HEK293 (cell line): Measurements from ENCODE around the gene CAPZB.

ENCODE experiments used
- CTCF ChIA-PET: fragments of 350-600 bp; formaldehyde crosslinking; extraction: SDS; loops from one replicate; lab custom pipeline; 2021; ENCODE audit warnings: antibody characterized with exemption; lab: Yijun Ruan, JAX
- POLR2A ChIA-PET: fragments of 300-600 bp; formaldehyde crosslinking; extraction: SDS; loops from one replicate; lab custom pipeline; 2020; ENCODE audit warnings: antibody characterized with exemption, inconsistent platforms; lab: Yijun Ruan, JAX
- H3K27ac ChIP-seq: fragments of 200-500 bp; sonication (Bioruptor generic); 2 replicates; pipeline ENCODE4 v1.5.1; 2014; ENCODE audit warnings: low read depth, low read length, control low read depth, inconsistent platforms; ENCODE audit errors: extremely low read depth
- H3K36me3 ChIP-seq, 2 experiments: fragments of 200-500 bp in 1 of 2; sonication (Bioruptor generic) in 1 of 2; 1 replicate in 1 of 2; 2 replicates in 1 of 2; pipeline ENCODE4 v1.5.1; 2014 to 2017; ENCODE audit warnings: inconsistent platforms in 2 of 2, low read length in 2 of 2; ENCODE audit not compliant: control insufficient read depth in 2 of 2, insufficient read depth in 1 of 2
- H3K4me1 ChIP-seq: fragments of 200-500 bp; sonication (Bioruptor generic); 2 replicates; pipeline ENCODE4 v1.5.1; 2014; ENCODE audit warnings: mild to moderate bottlenecking, low read length, inconsistent platforms; ENCODE audit not compliant: control insufficient read depth, insufficient read depth
- H3K4me3 ChIP-seq: 2 replicates; pipeline ENCODE4 v1.5.1; 2011; ENCODE audit warnings: low read depth, mild to moderate bottlenecking, control low read depth, low read length, moderate library complexity
- H3K9me3 ChIP-seq: fragments of 200-500 bp; sonication (Bioruptor generic); 2 replicates; pipeline ENCODE4 v1.5.1; 2014; ENCODE audit warnings: low read depth, low read length, inconsistent platforms; ENCODE audit not compliant: control insufficient read depth, insufficient read depth
- GLI2 ChIP-seq: fragments of 450-650 bp; formaldehyde crosslinking; IDR thresholded peaks from 2 replicates; pipeline ENCODE4; 2017; ENCODE audit warnings: missing biosample characterization, missing genetic modification characterization, low read depth, borderline replicate concordance
- IKZF3 ChIP-seq: fragments of 450-650 bp; IDR thresholded peaks from 2 replicates; pipeline ENCODE4 v1.5.0; 2018; ENCODE audit warnings: missing biosample characterization, mild to moderate bottlenecking, missing genetic modification characterization, moderate library complexity
- KLF16 ChIP-seq: fragments of 450-650 bp; formaldehyde crosslinking; IDR thresholded peaks from 2 replicates; pipeline ENCODE4 v1.5.1; 2017; ENCODE audit warnings: missing biosample characterization, missing genetic modification characterization
- WT1 ChIP-seq: fragments of 450-650 bp; formaldehyde crosslinking; IDR thresholded peaks from 2 replicates; pipeline ENCODE4 v1.5.1; 2016; ENCODE audit warnings: missing biosample characterization, missing genetic modification characterization
- ZBTB26 ChIP-seq: fragments of 450-650 bp; formaldehyde crosslinking; optimal IDR thresholded peaks from 2 replicates; pipeline ENCODE3; 2016; ENCODE audit warnings: missing biosample characterization, mild to moderate bottlenecking, missing genetic modification characterization
- ZNF324 ChIP-seq: fragments of 450-650 bp; formaldehyde crosslinking; IDR thresholded peaks from 2 replicates; pipeline ENCODE4 v1.5.1; 2016; ENCODE audit warnings: missing biosample characterization, missing genetic modification characterization
- ZNF416 ChIP-seq: fragments of 450-650 bp; formaldehyde crosslinking; IDR thresholded peaks from 2 replicates; pipeline ENCODE4 v1.5.1; 2016; ENCODE audit warnings: missing biosample characterization, missing genetic modification characterization
- ZNF600 ChIP-seq: fragments of 450-650 bp; formaldehyde crosslinking; IDR thresholded peaks from 2 replicates; pipeline ENCODE4 v1.5.1; 2016; ENCODE audit warnings: missing biosample characterization, missing genetic modification characterization
- ZNF624 ChIP-seq: fragments of 450-650 bp; formaldehyde crosslinking; IDR thresholded peaks from 2 replicates; pipeline ENCODE4 v1.5.1; 2017; ENCODE audit warnings: missing biosample characterization, missing genetic modification characterization
- ZNF707 ChIP-seq: fragments of 450-650 bp; formaldehyde crosslinking; IDR thresholded peaks from 2 replicates; pipeline ENCODE4 v1.5.1; 2016; ENCODE audit warnings: missing biosample characterization, missing genetic modification characterization
- ZNF776 ChIP-seq: fragments of 450-650 bp; formaldehyde crosslinking; IDR thresholded peaks from 2 replicates; pipeline ENCODE4 v1.5.0; 2017; ENCODE audit warnings: missing biosample characterization, missing genetic modification characterization, borderline replicate concordance
- ZNF792 ChIP-seq: fragments of 450-650 bp; formaldehyde crosslinking; IDR thresholded peaks from 2 replicates; pipeline ENCODE4 v1.5.1; 2016; ENCODE audit warnings: missing biosample characterization, missing genetic modification characterization
- TF ChIP-seq, protein P1 (sequence below): fragments of 450-650 bp; formaldehyde crosslinking; IDR thresholded peaks from 2 replicates; pipeline ENCODE4 v1.5.0; 2017; ENCODE audit warnings: missing biosample characterization, missing genetic modification characterization, borderline replicate concordance

The CAPZB gene

GRCh38 chr1:19363536-19364152 lies 121.7 kb downstream of the CAPZB start:
- no peaks in the 10 kb centered on the region for H3K9me3 ChIP-seq
- no peak for TF ChIP-seq KLF16 (tag by site-specific recombination)
- TF ChIP-seq, protein P1, sequence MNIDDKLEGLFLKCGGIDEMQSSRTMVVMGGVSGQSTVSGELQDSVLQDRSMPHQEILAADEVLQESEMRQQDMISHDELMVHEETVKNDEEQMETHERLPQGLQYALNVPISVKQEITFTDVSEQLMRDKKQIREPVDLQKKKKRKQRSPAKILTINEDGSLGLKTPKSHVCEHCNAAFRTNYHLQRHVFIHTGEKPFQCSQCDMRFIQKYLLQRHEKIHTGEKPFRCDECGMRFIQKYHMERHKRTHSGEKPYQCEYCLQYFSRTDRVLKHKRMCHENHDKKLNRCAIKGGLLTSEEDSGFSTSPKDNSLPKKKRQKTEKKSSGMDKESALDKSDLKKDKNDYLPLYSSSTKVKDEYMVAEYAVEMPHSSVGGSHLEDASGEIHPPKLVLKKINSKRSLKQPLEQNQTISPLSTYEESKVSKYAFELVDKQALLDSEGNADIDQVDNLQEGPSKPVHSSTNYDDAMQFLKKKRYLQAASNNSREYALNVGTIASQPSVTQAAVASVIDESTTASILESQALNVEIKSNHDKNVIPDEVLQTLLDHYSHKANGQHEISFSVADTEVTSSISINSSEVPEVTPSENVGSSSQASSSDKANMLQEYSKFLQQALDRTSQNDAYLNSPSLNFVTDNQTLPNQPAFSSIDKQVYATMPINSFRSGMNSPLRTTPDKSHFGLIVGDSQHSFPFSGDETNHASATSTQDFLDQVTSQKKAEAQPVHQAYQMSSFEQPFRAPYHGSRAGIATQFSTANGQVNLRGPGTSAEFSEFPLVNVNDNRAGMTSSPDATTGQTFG (tag by site-specific recombination) = no peak
- no peak for TF ChIP-seq ZNF707 (tag by site-specific recombination)
- TF ChIP-seq ZNF776 (tag by site-specific recombination) = no peak
- no peak for TF ChIP-seq ZNF416 (tag by site-specific recombination)
- no peak for TF ChIP-seq ZNF324 (tag by site-specific recombination)
- no peak overlapping the region for H3K27ac ChIP-seq
- no peaks in the 10 kb centered on the region for H3K4me1 ChIP-seq
- ChIA-PET POLR2A (no interaction called here), CTCF (interaction anchor here (0.5 to 1.9 kb wide), 6 partner anchors 22 to 290 kb away, joined by 3 to 6 read pairs (median 4); no protein-coding TSS in a partner anchor)
- H3K4me3 ChIP-seq = no peak overlapping the region
- peaks cover 4 to 13% of the 10 kb centered on the region in 2 experiments; a peak in 2 of 3 replicates for H3K36me3 ChIP-seq

GRCh38 chr1:19361611-19362147 lies 123.7 kb downstream of the CAPZB start:
- no peak for TF ChIP-seq ZNF624 (tag by site-specific recombination)
- no peak for TF ChIP-seq IKZF3 (tag by site-specific recombination)
- TF ChIP-seq ZBTB26 = no peak
- no peak for TF ChIP-seq GLI2 (tag by site-specific recombination)
- TF ChIP-seq WT1 = no peak
- Histone ChIP-seq H3K4me1 (no peaks in the 10 kb centered on the region), H3K27ac (no peak overlapping the region), H3K4me3 (no peak overlapping the region), H3K9me3 (no peaks in the 10 kb centered on the region), H3K36me3 (peaks cover 4 to 25% of the 10 kb centered on the region in 2 experiments; a peak in 2 of 3 replicates)
- CTCF ChIA-PET = interaction anchor here (0.6 to 1.9 kb wide), 2 partner anchors 30 to 219 kb away, joined by 3 to 4 read pairs; no protein-coding TSS in a partner anchor
- POLR2A ChIA-PET = no interaction called here

DNA sequence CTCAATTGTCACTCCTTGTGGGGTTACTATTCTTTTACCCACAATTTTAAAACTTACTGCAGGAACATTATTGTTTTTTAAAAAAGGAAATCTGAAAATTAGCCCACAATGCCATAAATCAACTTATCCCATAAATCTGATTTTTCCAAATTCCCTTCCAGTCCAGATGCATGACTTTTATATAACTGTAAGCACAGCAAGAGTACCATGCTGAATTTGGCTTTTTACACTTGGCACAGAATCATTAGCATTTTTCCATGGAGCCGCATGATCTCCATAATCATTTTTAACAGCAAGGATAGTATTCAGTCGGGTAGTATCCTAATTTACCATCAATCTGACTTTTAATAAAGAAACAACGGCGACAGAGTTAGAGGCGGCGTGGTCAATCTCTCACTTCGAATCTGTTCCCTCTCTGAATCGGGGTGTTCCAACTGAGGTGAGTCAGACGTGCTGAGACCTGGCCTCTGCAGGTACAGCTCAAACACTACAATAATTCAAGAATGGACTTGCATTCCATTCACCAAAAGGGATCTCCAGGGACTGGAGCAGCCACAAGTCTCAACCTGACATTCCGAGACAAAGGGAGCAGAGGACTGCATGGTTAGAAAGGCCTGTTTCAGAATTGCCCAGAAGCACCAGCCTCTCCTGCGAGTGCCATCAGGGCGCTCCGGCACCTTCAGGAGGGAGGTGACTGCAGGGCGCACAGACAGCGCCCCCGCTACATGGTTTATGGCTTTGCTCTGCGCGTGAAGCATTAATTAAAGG lies 124.3 kb downstream of the CAPZB start:
- ChIA-PET POLR2A (no interaction called here), CTCF (interaction anchor here (0.7 to 1.2 kb wide), 2 partner anchors 19 to 552 kb away, joined by 3 read pairs; no protein-coding TSS in a partner anchor)
- Histone ChIP-seq H3K4me3 (no peak overlapping the region), H3K9me3 (no peaks in the 10 kb centered on the region), H3K36me3 (peaks cover 4 to 32% of the 10 kb centered on the region in 2 experiments; a peak in 2 of 3 replicates), H3K27ac (no peak overlapping the region), H3K4me1 (no peaks in the 10 kb centered on the region)
- TF ChIP-seq ZNF792 (no peak), ZNF600 (tag by site-specific recombination) (0 out of 2 replicates have a peak, but pooled peaks have one; percentile 49)
